Loucy (cell line): ENCODE results near the gene KLHL33.

Source experiments
- EZH2phosphoT487 ChIP-seq: fragments of 200-600 bp; IDR thresholded peaks from 2 replicates; pipeline ENCODE4 v1.6.1; 2018; ENCODE audit warnings: antibody characterized with exemption, mild to moderate bottlenecking, moderate library complexity, borderline replicate concordance
- TF ChIP-seq, protein P1 (sequence below): fragments of 200-600 bp; sonication (generic); conservative IDR thresholded peaks from 2 replicates; pipeline ENCODE4 v1.5.1; 2014; ENCODE audit warnings: mild to moderate bottlenecking, antibody characterized with exemption, low read length

DNA sequence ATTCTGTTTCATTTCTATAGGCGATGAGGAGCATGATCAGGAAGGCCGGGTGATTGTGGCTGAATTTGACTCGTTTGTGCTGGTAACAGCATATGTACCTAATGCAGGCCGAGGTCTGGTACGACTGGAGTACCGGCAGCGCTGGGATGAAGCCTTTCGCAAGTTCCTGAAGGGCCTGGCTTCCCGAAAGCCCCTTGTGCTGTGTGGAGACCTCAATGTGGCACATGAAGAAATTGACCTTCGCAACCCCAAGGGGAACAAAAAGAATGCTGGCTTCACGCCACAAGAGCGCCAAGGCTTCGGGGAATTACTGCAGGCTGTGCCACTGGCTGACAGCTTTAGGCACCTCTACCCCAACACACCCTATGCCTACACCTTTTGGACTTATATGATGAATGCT lies 21.0 kb upstream of the KLHL33 start:
- TF ChIP-seq, protein P1, sequence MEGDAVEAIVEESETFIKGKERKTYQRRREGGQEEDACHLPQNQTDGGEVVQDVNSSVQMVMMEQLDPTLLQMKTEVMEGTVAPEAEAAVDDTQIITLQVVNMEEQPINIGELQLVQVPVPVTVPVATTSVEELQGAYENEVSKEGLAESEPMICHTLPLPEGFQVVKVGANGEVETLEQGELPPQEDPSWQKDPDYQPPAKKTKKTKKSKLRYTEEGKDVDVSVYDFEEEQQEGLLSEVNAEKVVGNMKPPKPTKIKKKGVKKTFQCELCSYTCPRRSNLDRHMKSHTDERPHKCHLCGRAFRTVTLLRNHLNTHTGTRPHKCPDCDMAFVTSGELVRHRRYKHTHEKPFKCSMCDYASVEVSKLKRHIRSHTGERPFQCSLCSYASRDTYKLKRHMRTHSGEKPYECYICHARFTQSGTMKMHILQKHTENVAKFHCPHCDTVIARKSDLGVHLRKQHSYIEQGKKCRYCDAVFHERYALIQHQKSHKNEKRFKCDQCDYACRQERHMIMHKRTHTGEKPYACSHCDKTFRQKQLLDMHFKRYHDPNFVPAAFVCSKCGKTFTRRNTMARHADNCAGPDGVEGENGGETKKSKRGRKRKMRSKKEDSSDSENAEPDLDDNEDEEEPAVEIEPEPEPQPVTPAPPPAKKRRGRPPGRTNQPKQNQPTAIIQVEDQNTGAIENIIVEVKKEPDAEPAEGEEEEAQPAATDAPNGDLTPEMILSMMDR: no peak
- no peak for TF ChIP-seq EZH2phosphoT487
